Measurements from ENCODE around the gene MRPL57.
"Not testable (repeated sequence)": the region's sequence is repeated elsewhere in the genome, so short reads cannot be mapped to it uniquely, and the experiment has no call there.

Gene MRPL57

DNA sequence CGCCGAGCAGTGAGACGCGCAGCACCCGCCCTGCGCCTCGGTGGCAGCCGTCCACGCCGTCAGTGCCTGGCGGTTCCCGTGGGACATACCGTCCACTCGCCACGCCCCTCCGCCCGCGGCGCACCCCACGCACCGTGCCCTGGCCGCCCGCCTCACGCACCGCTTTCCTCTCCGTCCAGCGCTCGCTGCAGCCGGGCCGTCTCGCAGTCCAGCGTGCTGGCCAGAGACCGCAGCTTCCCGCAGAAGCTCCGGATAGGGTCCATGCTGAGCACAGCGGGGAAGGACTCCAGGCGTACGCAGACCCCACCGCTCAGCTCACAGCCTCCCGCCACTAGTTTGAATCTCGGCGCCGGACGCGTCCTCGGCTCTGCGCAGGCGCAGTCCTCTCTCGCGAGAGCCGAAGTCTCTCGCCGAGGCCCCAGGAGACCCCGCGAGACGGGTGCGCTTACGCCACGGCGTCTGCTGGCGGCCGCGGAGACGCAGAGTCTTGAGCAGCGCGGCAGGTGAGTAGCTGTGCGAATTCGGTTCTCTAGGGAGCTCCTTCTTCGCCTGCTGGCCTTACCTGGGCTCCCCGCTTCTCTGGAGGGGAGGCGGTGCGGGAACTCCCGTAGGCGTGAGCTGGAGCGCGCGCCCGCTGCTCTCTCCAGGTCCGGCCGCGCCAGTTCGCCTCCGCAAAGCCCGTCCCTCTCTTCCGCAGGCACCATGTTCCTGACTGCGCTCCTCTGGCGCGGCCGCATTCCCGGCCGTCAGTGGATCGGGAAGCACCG is at the start of gene MRPL57, which contains the start of gene SKA3:
MRPL57 (plus strand) TSS at position 444 of the 767 bp plus-strand sequence; CDS start at position 703, 259 bp downstream.
SKA3 (minus strand) TSS at position 338 of the 767 bp plus-strand sequence; CDS start at position 263, 75 bp downstream.
- peak; percentile 95 to 99 for DNase-seq

DNA sequence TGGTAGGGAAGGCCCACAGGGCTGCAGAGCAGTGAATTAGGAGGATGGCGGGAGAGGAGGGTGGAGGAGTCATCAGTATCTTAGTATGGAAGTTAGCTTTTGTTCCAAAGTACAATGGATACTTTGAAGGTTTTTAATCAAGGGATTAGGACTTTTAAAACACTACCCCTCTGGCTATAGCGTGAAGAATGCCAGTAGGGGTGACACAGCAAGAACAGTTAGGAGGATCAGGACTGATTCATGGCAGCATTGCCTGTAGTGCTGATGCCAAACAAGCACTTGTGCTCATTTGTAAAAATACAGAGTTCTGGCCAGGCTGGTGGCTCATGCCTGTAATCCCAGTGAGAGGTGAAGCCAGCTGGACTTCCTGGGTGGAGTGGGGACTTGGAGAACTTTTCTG is 46.3 kb upstream of the MRPL57 start:
- DNase-seq = no peak

DNA sequence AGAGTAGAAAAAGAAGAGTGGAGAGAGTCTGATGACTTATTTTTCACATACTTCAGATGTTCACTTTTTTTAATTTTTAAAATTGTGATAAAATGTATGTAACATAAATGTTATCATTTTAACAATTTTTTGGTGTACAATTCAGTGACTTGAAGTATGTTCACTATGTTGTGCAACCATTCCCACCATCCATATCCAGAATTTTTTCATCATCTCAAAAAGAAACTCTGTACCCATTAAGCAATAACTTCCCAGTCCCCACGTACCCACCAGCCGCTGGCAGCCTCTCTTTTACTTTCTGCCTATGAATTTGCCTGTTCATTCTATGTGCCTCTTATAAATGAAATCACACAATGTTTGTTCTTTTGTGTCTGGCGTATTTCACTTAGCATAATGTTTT is 43.4 kb upstream of the MRPL57 start:
- DNase-seq = no peak

DNA sequence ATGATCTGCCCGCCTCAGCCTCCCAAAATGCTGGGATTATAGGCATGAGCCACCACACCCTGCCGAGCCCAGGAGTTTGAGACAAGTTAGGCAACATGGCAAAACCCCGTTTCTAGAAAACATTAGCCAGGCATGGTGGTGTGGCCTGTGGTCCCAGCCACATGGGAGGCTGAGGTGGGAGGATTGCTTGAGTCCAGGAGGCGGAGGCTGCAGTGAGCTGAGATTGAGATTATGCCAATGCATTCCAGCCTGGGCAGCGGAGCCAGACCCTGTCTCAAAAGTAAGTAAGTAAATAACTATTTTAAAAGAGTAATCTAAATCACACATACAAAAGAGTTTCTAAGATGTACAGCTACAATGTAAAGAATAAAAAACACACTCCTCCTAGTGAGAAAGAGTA is 42.0 kb upstream of the MRPL57 start:
- DNase-seq = no peak

- not testable (repeated sequence) for DNase-seq
Observed at GRCh38 chr13:21135833-21136232, 40.6 kb upstream of the MRPL57 start.

DNA sequence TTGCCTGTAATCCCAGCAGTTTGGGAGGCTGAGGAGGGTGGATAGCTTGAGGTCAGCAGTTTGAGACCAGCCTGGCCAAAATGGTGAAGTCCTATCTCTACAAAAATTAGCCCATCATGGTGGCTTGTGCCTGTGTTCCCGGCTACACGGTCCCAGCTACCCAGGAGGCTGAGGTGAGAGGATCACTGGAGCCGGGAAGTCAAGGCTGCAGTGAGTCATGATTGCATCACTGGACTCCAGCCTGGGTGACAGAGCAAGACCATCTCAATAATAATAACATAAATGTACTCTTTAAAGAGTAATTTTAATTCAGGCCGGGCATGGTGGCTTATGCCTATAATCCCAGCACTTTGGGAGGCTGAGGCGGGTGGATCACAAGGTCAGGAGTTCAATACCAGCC is 38.8 kb upstream of the MRPL57 start:
- DNase-seq = no peak

- DNase-seq = no peak
Observed at GRCh38 chr13:21138561-21138960, 37.9 kb upstream of the MRPL57 start.

GRCh38 chr13:21139374-21139773 is 37.1 kb upstream of the MRPL57 start:
- no peak for DNase-seq

GRCh38 chr13:21142766-21143165 is 33.7 kb upstream of the MRPL57 start:
- no peak for DNase-seq

DNA sequence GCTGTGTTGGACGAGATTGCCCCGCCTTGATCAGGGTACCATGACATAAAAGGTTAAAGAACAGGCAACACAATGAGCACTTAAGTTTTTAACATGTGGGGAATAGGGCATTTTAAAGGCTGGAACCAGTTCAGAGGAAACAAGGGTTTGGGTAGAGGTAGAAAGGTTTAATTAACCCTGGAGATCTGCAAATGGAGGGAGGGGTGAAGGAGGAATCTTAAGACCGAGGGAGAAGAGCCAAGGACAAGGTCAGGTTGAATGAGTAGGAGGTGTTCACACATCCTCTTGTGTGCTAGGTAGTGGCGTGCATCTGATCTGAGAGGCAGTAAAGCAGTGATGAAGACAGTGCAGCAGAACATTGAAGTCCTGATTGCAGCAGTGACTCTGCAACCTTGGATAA is 28.6 kb upstream of the MRPL57 start:
- DNase-seq = no peak

- no peak for DNase-seq
Observed at GRCh38 chr13:21148557-21149258, 27.8 kb upstream of the MRPL57 start.

- no peak for DNase-seq
Observed at GRCh38 chr13:21149568-21149967, 26.9 kb upstream of the MRPL57 start.

- DNase-seq = no peak
Observed at GRCh38 chr13:21150013-21150412, 26.4 kb upstream of the MRPL57 start.

GRCh38 chr13:21152251-21152899 is 24.1 kb upstream of the MRPL57 start:
- no peak for DNase-seq

GRCh38 chr13:21164631-21165030 is 11.8 kb upstream of the MRPL57 start:
- no peak for DNase-seq

GRCh38 chr13:21165606-21166005 is 10.9 kb upstream of the MRPL57 start:
- DNase-seq = not testable (repeated sequence)

DNA sequence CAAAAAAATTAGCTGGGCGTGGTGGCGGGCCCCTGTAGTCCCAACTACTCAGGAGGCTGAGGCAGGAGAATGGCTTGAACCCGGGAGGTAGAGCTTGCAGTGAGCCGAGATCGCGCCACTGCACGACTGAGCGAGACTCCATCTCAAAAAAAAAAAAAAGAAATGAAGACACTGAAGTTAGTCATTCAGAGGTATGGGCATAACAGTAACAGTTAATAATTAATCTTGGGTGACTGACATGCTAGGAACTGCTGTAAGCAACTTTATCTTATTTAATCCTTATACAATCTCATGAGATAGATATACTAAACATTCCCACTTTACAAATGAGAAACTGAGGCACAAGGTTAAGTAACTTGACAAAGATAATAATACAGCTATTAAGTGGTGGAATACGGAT is 5.0 kb upstream of the MRPL57 start:
- DNase-seq = no peak

DNA sequence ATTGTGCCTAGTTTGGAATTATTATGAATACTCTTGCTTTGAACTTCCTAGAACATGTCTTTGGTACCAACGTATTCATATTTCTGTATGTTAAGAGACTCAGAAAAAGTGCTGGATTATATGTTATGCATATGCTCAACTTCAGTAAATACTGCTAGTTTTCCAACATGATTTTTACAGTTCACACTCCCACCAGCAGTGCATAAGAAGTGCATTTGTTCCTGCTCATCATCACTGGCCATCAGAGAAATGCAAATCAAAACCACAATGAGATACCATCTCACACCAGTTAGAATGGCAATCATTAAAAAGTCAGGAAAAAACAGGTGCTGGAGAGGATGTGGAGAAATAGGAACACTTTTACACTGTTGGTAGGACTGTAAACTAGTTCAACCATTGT is 2.7 kb upstream of the MRPL57 start:
- peak; percentile 18 to 39 for DNase-seq

DNA sequence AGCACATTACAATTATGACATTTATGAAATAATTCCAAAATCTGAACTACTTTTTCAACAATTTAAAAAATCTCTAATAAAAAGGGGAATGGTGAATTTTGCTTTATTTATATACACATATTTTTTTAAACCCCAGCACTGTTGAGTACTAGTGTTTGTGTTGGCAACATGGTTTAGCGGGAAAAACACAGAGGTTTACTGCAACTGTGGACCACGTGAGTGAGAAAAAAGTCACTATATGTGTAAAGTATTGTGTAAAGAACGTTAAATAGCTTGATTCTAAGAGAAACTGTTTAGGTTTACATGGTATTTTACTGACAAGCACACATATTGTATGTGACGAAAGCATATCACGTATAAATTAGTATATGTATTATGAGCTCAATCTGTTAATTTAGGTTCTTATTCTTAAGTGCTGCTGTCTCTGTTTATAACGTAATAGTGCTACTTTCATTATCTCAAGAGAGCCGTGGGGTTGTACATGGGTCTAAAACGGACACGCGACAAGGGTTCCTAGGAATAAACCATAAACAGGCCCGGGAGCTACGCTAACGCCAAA is 723 bp upstream of the MRPL57 start:
- DNase-seq = no peak

GRCh38 chr13:21176982-21177284 is 475 bp downstream of the MRPL57 start:
- DNase-seq = no peak

- DNase-seq = no peak
Observed at GRCh38 chr13:21181671-21182070, 5.2 kb downstream of the MRPL57 start.

- DNase-seq = not testable (repeated sequence)
Observed at GRCh38 chr13:21186410-21186809, 10.0 kb downstream of the MRPL57 start.

DNA sequence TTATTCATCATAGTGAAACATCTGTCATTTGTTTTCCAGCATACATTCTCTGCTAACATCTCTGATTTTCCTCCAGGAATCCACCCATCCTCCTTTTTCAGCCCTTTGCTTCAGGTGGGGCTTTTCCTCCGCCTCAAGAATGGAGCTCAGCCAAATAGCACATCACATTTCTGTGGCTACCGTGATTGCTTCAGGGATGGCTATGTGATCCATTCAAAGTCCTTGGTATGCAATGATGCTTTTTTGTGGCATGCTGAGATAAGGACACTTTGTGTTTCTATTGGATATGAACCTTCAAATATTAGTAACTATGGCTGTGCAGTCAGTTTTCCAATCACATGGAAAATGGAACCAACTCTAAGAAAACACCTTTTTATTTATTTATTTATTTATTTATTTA is 18.3 kb downstream of the MRPL57 start:
- not testable (repeated sequence) for DNase-seq

All from NCI-H526 (cell line).